ENCODE results near the gene ARSB.
A peak's percentile ranks its signal among the peaks of the same experiment; 100 is the strongest.

GRCh38 chr5:78760770-78761169 is 224.3 kb downstream of the ARSB start:
- TF ChIP-seq CTCF (IDR thresholded peaks at IDR 0.05; ENCODE audit: low read depth, low read length, poor library complexity, severe bottlenecking): peak; percentile 76
- TF ChIP-seq EZH2phosphoT487 (IDR thresholded peaks at IDR 0.05; ENCODE audit: borderline replicate concordance, low read length): no peak
